ENCODE data around the gene RITA1. TPM values are rescaled to one million over a fixed set of nuclear protein-coding genes. Genes with fewer than 3 reads are reported as not detected.

The RITA1 gene
- total RNA-seq, 1 experiment from 2014 or later: 20.7 TPM

DNA sequence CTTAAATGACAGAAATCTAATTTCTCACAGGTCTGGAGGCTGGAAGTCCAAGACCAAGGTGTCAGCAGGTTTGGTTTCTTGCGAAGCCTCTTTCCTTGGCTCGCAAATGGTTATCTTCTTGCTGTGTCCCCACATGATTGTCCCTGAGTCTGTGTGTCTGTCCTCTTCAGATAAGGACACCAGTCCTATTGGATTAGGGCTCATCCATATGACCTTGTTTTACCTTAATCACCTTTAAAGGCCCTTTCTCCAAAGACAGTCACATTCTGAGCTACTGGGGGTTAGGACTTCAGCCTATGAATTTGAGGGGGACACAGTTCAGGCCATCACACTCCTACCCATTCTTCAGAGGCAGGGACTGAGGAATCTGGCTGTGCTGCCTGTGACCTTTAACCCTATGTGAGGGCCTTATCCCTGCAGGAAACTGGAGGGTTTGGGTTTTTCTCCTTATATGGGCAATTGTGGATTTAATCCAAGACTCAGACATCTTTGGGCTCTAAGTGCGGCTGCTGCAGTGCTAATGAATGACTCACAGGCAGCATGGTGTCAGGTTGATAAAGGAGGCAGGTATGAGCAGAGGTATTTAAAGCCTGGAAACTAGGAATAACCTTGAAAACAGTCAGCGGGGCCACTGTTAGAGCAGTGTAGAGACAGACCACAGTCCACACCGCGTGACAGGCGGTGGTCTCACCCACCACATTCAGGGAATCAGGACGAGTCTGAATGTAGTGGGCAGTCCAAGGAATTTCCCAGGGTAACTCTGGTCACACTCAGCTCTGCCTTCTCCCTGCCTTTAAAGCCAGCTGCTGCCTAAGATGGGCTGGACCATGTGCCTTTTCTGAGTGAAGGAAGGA, 45.9 kb downstream of the RITA1 start:
- peak overlapping the region; percentile 50 for H3K27ac ChIP-seq (ENCODE audit: low read depth, low read length)
- H3K27me3 ChIP-seq (ENCODE audit: insufficient read depth, low read length): no peaks in the 10 kb centered on the region
- H4K20me1 ChIP-seq (ENCODE audit: insufficient read depth): no peaks in the 10 kb centered on the region
- H2AFZ ChIP-seq (ENCODE audit: low read depth, low read length, poor library complexity, severe bottlenecking): no peak overlapping the region
- POLR2A ChIA-PET: interaction anchor here (0.6 to 2.0 kb wide), 4 partner anchors 9 to 1472 kb away, joined by 3 to 7 read pairs (median 4); partner anchors contain the start of genes SLC8B1 and TPCN1
- peak overlapping the region; percentile 58 for H3K4me2 ChIP-seq (ENCODE audit: low read length)
- intact Hi-C loops (cut with micrococcal nuclease): no loop called here
- peaks cover 38 to 53% of the 10 kb centered on the region in 2 experiments for H3K4me1 ChIP-seq (ENCODE audit: control insufficient read depth in 1 of 2, insufficient read depth in 2 of 2, low read length in 2 of 2)
- H3K79me2 ChIP-seq (ENCODE audit: insufficient read depth, low read length): no peaks in the 10 kb centered on the region
- no TSS peak for BruUV-seq (replicated peaks)
- H3K9me2 ChIP-seq (ENCODE audit: insufficient read depth): no peaks in the 10 kb centered on the region
- no peaks in the 10 kb centered on the region for H3K9me3 ChIP-seq (ENCODE audit: control insufficient read depth in 1 of 2, insufficient read depth in 1 of 2, low read depth in 1 of 2, low read length in 2 of 2)
- ATAC-seq (peak; percentile 88), DNase-seq (ENCODE audit: low read depth, low spot score) (peak; percentile 54)
- peak overlapping the region; percentile 27 for H3K9ac ChIP-seq (ENCODE audit: low read length)
- CTCF ChIA-PET: interaction anchor here (1.6 kb wide), 1 partner anchor 230 kb away, joined by 3 read pairs; no protein-coding TSS in a partner anchor
- H3K36me3 ChIP-seq (ENCODE audit: control insufficient read depth in 1 of 2, insufficient read depth in 2 of 2, low read length in 2 of 2): peaks cover 2 to 23% of the 10 kb centered on the region in 2 experiments; a peak in 3 of 4 replicates
- H3K4me3 ChIP-seq (replicated peaks in 1 of 2; ENCODE audit: low read depth in 1 of 2, low read length in 2 of 2): peak overlapping the region in 1 of 2 experiments; percentile 1; a peak in 1 of 4 replicates
- RAD21 ChIA-PET (ENCODE audit: low non-redundant PET in 1 of 2, low total read pairs in 2 of 2, uncharacterized antibody in 2 of 2, unreplicated experiment in 2 of 2): no interaction called here
- TF ChIP-seq YY1 (IDR thresholded peaks at IDR 0.05; ENCODE audit: extremely low read depth, insufficient replicate concordance, low read depth, low read length) (peak; percentile 55), ELF1 (IDR thresholded peaks at IDR 0.05; ENCODE audit: borderline replicate concordance, low read depth) (no peak), ATF3 (IDR thresholded peaks at IDR 0.05) (no peak), EZH2 (IDR thresholded peaks at IDR 0.05) (no peak), ZFX (IDR thresholded peaks at IDR 0.05) (no peak), REST (IDR thresholded peaks at IDR 0.05; ENCODE audit: low read depth) (no peak), CEBPB (IDR thresholded peaks at IDR 0.05; ENCODE audit: low read depth) (no peak), RAD21 (IDR thresholded peaks at IDR 0.05; ENCODE audit: low read depth) (no peak), TCF7L2 (IDR thresholded peaks at IDR 0.05; ENCODE audit: borderline replicate concordance, extremely low read depth, insufficient read depth, insufficient read length) (peak; percentile 78), SRF (IDR thresholded peaks at IDR 0.05; ENCODE audit: low read depth) (peak; percentile 99), FOSL1 (IDR thresholded peaks at IDR 0.05; ENCODE audit: low read depth) (peak; percentile 69), SP1 (IDR thresholded peaks at IDR 0.05; ENCODE audit: low read depth) (peak; percentile 29; the same call in 1 of the 2 replicates), SIN3A (IDR thresholded peaks at IDR 0.05; ENCODE audit: low read depth) (no peak), EZH2phosphoT487 (IDR thresholded peaks at IDR 0.05; ENCODE audit: borderline replicate concordance) (no peak), POLR2AphosphoS5 (IDR thresholded peaks at IDR 0.05; ENCODE audit: low read depth, low read length) (no peak), POLR2A (IDR thresholded peaks at IDR 0.05; ENCODE audit: borderline replicate concordance, extremely low read depth, insufficient read depth, insufficient read length) (no peak), CBX3 (IDR thresholded peaks at IDR 0.05; ENCODE audit: low read depth) (no peak; the same call in 1 of the 2 replicates), CTCF (IDR thresholded peaks at IDR 0.05 in 2 of 3, conservative IDR thresholded peaks at IDR 0.05 in 1 of 3; ENCODE audit: borderline replicate concordance in 1 of 3, insufficient read depth in 1 of 3, low read depth in 2 of 3, low read length in 2 of 3) (no peak)
